ENCODE measurements around the gene NDUFAF8. TPM values are rescaled to one million over a fixed set of nuclear protein-coding genes. Genes with fewer than 3 reads are reported as not detected.

The NDUFAF8 gene
- total RNA-seq, 1 donor from 2014 or later: 45.9 TPM

- TF ChIP-seq, protein P1, sequence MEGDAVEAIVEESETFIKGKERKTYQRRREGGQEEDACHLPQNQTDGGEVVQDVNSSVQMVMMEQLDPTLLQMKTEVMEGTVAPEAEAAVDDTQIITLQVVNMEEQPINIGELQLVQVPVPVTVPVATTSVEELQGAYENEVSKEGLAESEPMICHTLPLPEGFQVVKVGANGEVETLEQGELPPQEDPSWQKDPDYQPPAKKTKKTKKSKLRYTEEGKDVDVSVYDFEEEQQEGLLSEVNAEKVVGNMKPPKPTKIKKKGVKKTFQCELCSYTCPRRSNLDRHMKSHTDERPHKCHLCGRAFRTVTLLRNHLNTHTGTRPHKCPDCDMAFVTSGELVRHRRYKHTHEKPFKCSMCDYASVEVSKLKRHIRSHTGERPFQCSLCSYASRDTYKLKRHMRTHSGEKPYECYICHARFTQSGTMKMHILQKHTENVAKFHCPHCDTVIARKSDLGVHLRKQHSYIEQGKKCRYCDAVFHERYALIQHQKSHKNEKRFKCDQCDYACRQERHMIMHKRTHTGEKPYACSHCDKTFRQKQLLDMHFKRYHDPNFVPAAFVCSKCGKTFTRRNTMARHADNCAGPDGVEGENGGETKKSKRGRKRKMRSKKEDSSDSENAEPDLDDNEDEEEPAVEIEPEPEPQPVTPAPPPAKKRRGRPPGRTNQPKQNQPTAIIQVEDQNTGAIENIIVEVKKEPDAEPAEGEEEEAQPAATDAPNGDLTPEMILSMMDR (IDR thresholded peaks at IDR 0.05; ENCODE audit: insufficient read depth, low read length, poor library complexity, severe bottlenecking): no peak
- Histone ChIP-seq H3K4me3 (ENCODE audit: low read depth, low read length) (no peak overlapping the region), H3K27me3 (ENCODE audit: control insufficient read depth, insufficient read depth, low read length) (no peaks in the 10 kb centered on the region), H3K36me3 (ENCODE audit: control insufficient read depth, insufficient read depth, low read length) (no peaks in the 10 kb centered on the region)
- no peak for DNase-seq (ENCODE audit: low read depth)
Measured at GRCh38 chr17:81258292-81258691, 19.2 kb downstream of the NDUFAF8 start.

GRCh38 chr17:81259058-81259605 lies 20.0 kb downstream of the NDUFAF8 start:
- Histone ChIP-seq H3K4me3 (ENCODE audit: low read depth, low read length) (no peak overlapping the region), H3K36me3 (ENCODE audit: control insufficient read depth, insufficient read depth, low read length) (no peaks in the 10 kb centered on the region), H3K27me3 (ENCODE audit: control insufficient read depth, insufficient read depth, low read length) (no peaks in the 10 kb centered on the region)
- TF ChIP-seq, protein P1 (IDR thresholded peaks at IDR 0.05; ENCODE audit: insufficient read depth, low read length, poor library complexity, severe bottlenecking): no peak
- DNase-seq (ENCODE audit: low read depth): no peak

DNA sequence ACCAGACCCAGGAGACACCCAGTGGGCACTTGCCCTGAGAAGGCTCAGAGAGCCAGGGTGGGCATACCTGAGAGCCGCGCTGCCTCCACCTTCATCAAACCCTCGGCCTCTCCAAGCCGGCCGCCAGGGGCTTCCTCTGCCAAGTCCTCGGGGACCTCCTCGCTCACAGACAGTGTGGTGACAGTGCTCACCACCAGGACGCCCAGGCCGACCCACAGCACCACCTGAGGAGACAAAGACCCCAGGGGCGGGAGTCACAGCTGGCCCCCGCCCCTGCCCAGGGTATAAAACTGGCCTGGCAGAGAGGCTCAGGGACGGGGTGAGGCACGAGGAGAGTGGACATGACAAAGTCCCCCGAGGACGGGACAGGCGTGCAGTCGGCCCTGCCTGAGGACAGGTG lies 21.1 kb downstream of the NDUFAF8 start:
- DNase-seq (ENCODE audit: low read depth): no peak
- peaks cover 1% of the 10 kb centered on the region for H3K36me3 ChIP-seq (ENCODE audit: control insufficient read depth, insufficient read depth, low read length)
- TF ChIP-seq, protein P1 (IDR thresholded peaks at IDR 0.05; ENCODE audit: insufficient read depth, low read length, poor library complexity, severe bottlenecking): no peak
- no peak overlapping the region for H3K4me3 ChIP-seq (ENCODE audit: low read depth, low read length)
- H3K27me3 ChIP-seq (ENCODE audit: control insufficient read depth, insufficient read depth, low read length): no peaks in the 10 kb centered on the region

- TF ChIP-seq, protein P1 (IDR thresholded peaks at IDR 0.05; ENCODE audit: insufficient read depth, low read length, poor library complexity, severe bottlenecking): no peak
- H3K4me3 ChIP-seq (ENCODE audit: low read depth, low read length): no peak overlapping the region
- no peaks in the 10 kb centered on the region for H3K27me3 ChIP-seq (ENCODE audit: control insufficient read depth, insufficient read depth, low read length)
- DNase-seq (ENCODE audit: low read depth): no peak
- peaks cover 3% of the 10 kb centered on the region for H3K36me3 ChIP-seq (ENCODE audit: control insufficient read depth, insufficient read depth, low read length)
Measured at GRCh38 chr17:81260641-81261040, 21.5 kb downstream of the NDUFAF8 start.

DNA sequence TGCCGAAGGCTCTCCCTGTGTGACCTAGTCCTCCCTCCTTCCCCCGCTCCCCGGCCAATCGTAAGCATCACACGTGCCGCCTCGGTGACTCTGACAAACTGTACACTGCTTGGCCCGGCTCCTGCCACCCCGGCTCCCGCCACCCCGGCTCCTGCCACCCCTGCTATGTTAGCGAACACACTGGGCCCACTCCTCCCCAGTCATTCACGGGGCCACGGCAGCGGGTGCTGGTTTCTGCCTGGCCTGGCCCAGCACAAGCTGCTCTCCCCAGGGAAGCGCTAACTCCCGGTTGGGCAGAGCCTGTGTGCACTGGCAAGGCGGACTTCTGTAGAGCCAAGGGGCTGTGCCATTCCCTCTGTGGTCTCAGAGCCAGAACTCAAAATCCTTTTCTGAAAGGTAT lies 22.0 kb downstream of the NDUFAF8 start:
- H3K4me3 ChIP-seq (ENCODE audit: low read depth, low read length): no peak overlapping the region
- H3K27me3 ChIP-seq (ENCODE audit: control insufficient read depth, insufficient read depth, low read length): no peaks in the 10 kb centered on the region
- H3K36me3 ChIP-seq (ENCODE audit: control insufficient read depth, insufficient read depth, low read length): peaks cover 3% of the 10 kb centered on the region
- TF ChIP-seq, protein P1 (IDR thresholded peaks at IDR 0.05; ENCODE audit: insufficient read depth, low read length, poor library complexity, severe bottlenecking): no peak
- no peak for DNase-seq (ENCODE audit: low read depth)

Data from kidney epithelial cell (primary cell).